ENCODE data around the gene SNX5.

- TF ChIP-seq CTCF (conservative IDR thresholded peaks at IDR 0.05; ENCODE audit: low read depth, low read length) (no peak), EZH2 (IDR thresholded peaks at IDR 0.05; ENCODE audit: borderline replicate concordance, low read depth, low read length, poor library complexity, severe bottlenecking) (no peak)
Measured at GRCh38 chr20:17964073-17964472, 4.5 kb downstream of the SNX5 start.
